ENCODE data around the gene MEIS2.

DNA sequence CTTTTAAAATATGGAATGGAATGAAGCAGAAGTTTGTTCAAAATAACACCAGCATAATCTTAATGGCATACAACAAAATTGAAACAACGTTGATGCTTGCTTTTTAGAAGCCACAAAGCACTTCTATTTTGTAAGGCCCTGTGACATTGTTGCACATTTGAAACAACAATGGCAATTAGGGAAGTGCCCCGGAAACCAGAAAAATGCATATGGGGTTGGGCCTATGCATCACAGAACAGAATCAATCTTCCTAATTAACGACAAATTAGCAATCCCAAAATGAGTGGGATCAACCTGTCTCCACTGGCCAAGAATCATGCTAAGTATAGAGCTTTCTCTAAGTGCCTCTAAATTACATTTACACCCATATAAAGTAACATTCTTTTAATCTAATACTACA lies 168.9 kb downstream of the MEIS2 start:
- no peak for TF ChIP-seq POLR2A (IDR thresholded peaks at IDR 0.05)
- no peak for TF ChIP-seq CTCF (IDR thresholded peaks at IDR 0.05)

Measured in Peyer's patch (tissue), 4 donors.